HepG2 (cell line): ENCODE results near the gene FAM120B. TPM values are rescaled to one million over a fixed set of nuclear protein-coding genes. Genes with fewer than 3 reads are reported as not detected.

Source experiments
- ATAC-seq: fragments of 200-7000 bp; cut with Tn5 transposase; 3 replicates; pipeline ENCODE4 v1.9.1; 2020; ENCODE audit warnings: mild to moderate bottlenecking, moderate library complexity
- BruUV-seq: library from RNA; stranded (reverse); fragments of 400-500 nt; replicated peaks from 2 replicates; lab custom pipeline; 2021; lab: Mats Ljungman, UMichigan
- CTCF ChIA-PET: fragments of 300-600 bp; formaldehyde crosslinking; extraction: SDS; loops from one replicate; lab custom pipeline; 2021; ENCODE audit warnings: low total read pairs, inconsistent platforms, low intra/inter-chr PET ratio; lab: Yijun Ruan, JAX
- POLR2A ChIA-PET: fragments of 350-600 bp; sonication (Branson Sonifier 250); formaldehyde crosslinking; loops from one replicate; lab custom pipeline; 2020; ENCODE audit warnings: antibody characterized with exemption, inconsistent platforms; lab: Yijun Ruan, JAX
- DNase-seq: peaks from one replicate; pipeline ENCODE4 v3.0.0-alpha.2; 2015; ENCODE audit warnings: low spot score
- FAIRE-seq: peaks from 3 replicates; lab custom pipeline; 2011; peaks lifted over from hg19 to GRCh38; lab: Jason Lieb, UNC
- H2AFZ ChIP-seq: one replicate; pipeline ENCODE4 v1.6.1; 2011; ENCODE audit warnings: low read length, inconsistent platforms
- H3K27ac ChIP-seq: fragments of 300-600 bp; 3 replicates; pipeline ENCODE4 v1.8.0; 2011; ENCODE audit warnings: mixed run types, mild to moderate bottlenecking, mixed read lengths, low read length, inconsistent platforms; ENCODE audit not compliant: insufficient read depth; ENCODE audit errors: extremely low read length
- H3K27me3 ChIP-seq, 2 experiments: fragments of 200-600 bp in 1 of 2; 2 replicates in 1 of 2; 3 replicates in 1 of 2; pipeline versions ENCODE4 v1.6.0 to v1.8.0; 2011; ENCODE audit warnings: low read length in 2 of 2, mild to moderate bottlenecking in 2 of 2, moderate library complexity in 2 of 2, inconsistent platforms in 1 of 2; ENCODE audit not compliant: insufficient read depth in 2 of 2, control insufficient read depth in 1 of 2
- H3K36me3 ChIP-seq, 2 experiments: fragments of 200-600 bp in 1 of 2; replicated peaks in 1 of 2; 2 replicates in 1 of 2; 3 replicates in 1 of 2; pipeline versions ENCODE4 v1.5.1 to v1.8.0; 2011; ENCODE audit warnings: low read length in 2 of 2, inconsistent platforms in 1 of 2; ENCODE audit not compliant: insufficient read depth in 2 of 2, control insufficient read depth in 1 of 2
- H3K4me1 ChIP-seq: 2 replicates; pipeline ENCODE4 v1.5.1; 2012; ENCODE audit warnings: low read length, inconsistent platforms; ENCODE audit not compliant: insufficient read depth
- H3K4me2 ChIP-seq: 2 replicates; pipeline ENCODE4 v1.6.0; 2011; ENCODE audit warnings: low read depth, low read length, inconsistent platforms
- H3K4me3 ChIP-seq, 3 experiments: fragments of 200-600 bp in 1 of 3; sonication (generic), shearing (Covaris generic) in 1 of 3; replicated peaks in 1 of 3; 2 replicates each; pipeline ENCODE4 v1.5.1; 2011 to 2016; ENCODE audit warnings: low read length in 3 of 3, inconsistent platforms in 2 of 3, low read depth in 2 of 3, mild to moderate bottlenecking in 2 of 3, control low read depth in 1 of 3, mixed read lengths in 1 of 3; ENCODE audit not compliant: insufficient read depth in 1 of 3
- H3K79me2 ChIP-seq: one replicate; pipeline ENCODE4 v1.6.1; 2011; ENCODE audit warnings: low read length, inconsistent platforms; ENCODE audit not compliant: insufficient read depth
- H3K9ac ChIP-seq: 2 replicates; pipeline ENCODE4 v1.6.0; 2011; ENCODE audit warnings: mild to moderate bottlenecking, low read depth, low read length, inconsistent platforms; ENCODE audit not compliant: insufficient read depth
- H3K9me3 ChIP-seq: 2 replicates; pipeline ENCODE4 v1.5.1; 2012; ENCODE audit warnings: mild to moderate bottlenecking, low read length
- H4K20me1 ChIP-seq: 2 replicates; pipeline ENCODE4 v1.6.0; 2011; ENCODE audit warnings: inconsistent platforms, mild to moderate bottlenecking, low read length, moderate library complexity; ENCODE audit not compliant: insufficient read depth
- MAFG ChIP-seq: sonication (generic); formaldehyde crosslinking; IDR thresholded peaks from 2 replicates; pipeline ENCODE4 v1.5.1; 2020; ENCODE audit warnings: mild to moderate bottlenecking, missing genetic modification reagents
- NBN ChIP-seq: fragments of 450-650 bp; conservative IDR thresholded peaks from 2 replicates; pipeline ENCODE4 v1.6.1; 2017
- TMF1 ChIP-seq: sonication (generic); formaldehyde crosslinking; IDR thresholded peaks from 2 replicates; pipeline ENCODE4 v1.8.1; 2022; ENCODE audit warnings: low read depth, missing genetic modification reagents
- XRCC5 ChIP-seq: fragments of 200-400 bp; formaldehyde crosslinking; optimal IDR thresholded peaks from 2 replicates; pipeline ENCODE3; 2017; ENCODE audit warnings: mild to moderate bottlenecking, low read length
- ZNF10 ChIP-seq: sonication (generic); formaldehyde crosslinking; IDR thresholded peaks from 2 replicates; pipeline ENCODE4 v1.4.0; 2020; ENCODE audit warnings: mild to moderate bottlenecking, low read depth, missing genetic modification reagents, borderline replicate concordance
- ZNF263 ChIP-seq: sonication (generic); formaldehyde crosslinking; IDR thresholded peaks from 2 replicates; pipeline ENCODE4 v1.4.0; 2020; ENCODE audit warnings: missing genetic modification reagents
- ZNF350 ChIP-seq: sonication (generic); formaldehyde crosslinking; IDR thresholded peaks from 2 replicates; pipeline ENCODE4 v1.4.0; 2020; ENCODE audit warnings: mild to moderate bottlenecking, low read depth, missing genetic modification reagents, borderline replicate concordance
- ZNF569 ChIP-seq: sonication (generic); formaldehyde crosslinking; IDR thresholded peaks from 2 replicates; pipeline ENCODE4 v1.5.0; 2020; ENCODE audit warnings: mild to moderate bottlenecking, missing genetic modification reagents, moderate library complexity, borderline replicate concordance
- ZNF670 ChIP-seq: sonication (generic); formaldehyde crosslinking; IDR thresholded peaks from 2 replicates; pipeline ENCODE4 v1.8.0; 2022; ENCODE audit warnings: mild to moderate bottlenecking, missing genetic modification reagents, borderline replicate concordance
- ZNF678 ChIP-seq: sonication (generic); formaldehyde crosslinking; IDR thresholded peaks from 2 replicates; pipeline ENCODE4 v1.4.0; 2020; ENCODE audit warnings: mild to moderate bottlenecking, missing genetic modification reagents
- WGBS: methylation state at CpG from one replicate; pipeline ENCODE4 v1.1.6; 2017; ENCODE audit warnings: low lambda C conversion rate; 5-methylcytosine and 5-hydroxymethylcytosine counted together
- in situ Hi-C: cut with HindIII; loops from 2 replicates; pipeline ENCODE4 v1.10.0; 2017; ENCODE audit warnings: low pct_unique_long_range_greater_than_20kb; ENCODE audit not compliant: extremely low pct_ligation_motif_present
- intact Hi-C: fragments of 100-400 bp; cut with micrococcal nuclease; formaldehyde crosslinking; loops from one replicate; pipeline ENCODE4 v1.10.0; 2022; ENCODE audit not compliant: unreplicated experiment
- polyA plus RNA-seq, 8 experiments: library from polyadenylated mRNA; depleted of rRNA in 3 of 8; stranded (reverse) in 7 of 8; unstranded in 1 of 8; fragments of >200 nt; fragmentation: Illumina TruSeq in 4 of 8; extraction: Trizol in 4 of 8; gene quantifications; 2 replicates each; pipeline versions ENCODE4 v1.2.1 to v1.2.3, GENCODE V29; 2011 to 2016; ENCODE audit warnings: low read depth in 4 of 8, missing spikeins in 1 of 8, mixed read lengths in 1 of 8; ENCODE audit not compliant: insufficient read depth in 1 of 8
- total RNA-seq, 5 experiments: library from RNA; depleted of rRNA; stranded (reverse); fragments of >200 nt; fragmentation: Illumina TruSeq; extraction: Trizol; gene quantifications; 2 replicates each; pipeline ENCODE4 v1.2.3, GENCODE V29; 2016; ENCODE audit warnings: low read depth in 1 of 5
- TF ChIP-seq, protein P1 (sequence below): sonication (generic); formaldehyde crosslinking; IDR thresholded peaks from 2 replicates; pipeline ENCODE4 v1.8.1; 2023; ENCODE audit warnings: mild to moderate bottlenecking, missing genetic modification reagents
- TF ChIP-seq, protein P2 (sequence below): sonication (generic); formaldehyde crosslinking; IDR thresholded peaks from 2 replicates; pipeline ENCODE4 v1.4.0; 2020; ENCODE audit warnings: missing genetic modification reagents

Gene FAM120B
- total and polyA plus RNA-seq, 2 of the 13 experiments (the other 11 are each of a cell fraction or from before 2014, with no cell fraction given): 9.2 to 10.7 TPM

DNA sequence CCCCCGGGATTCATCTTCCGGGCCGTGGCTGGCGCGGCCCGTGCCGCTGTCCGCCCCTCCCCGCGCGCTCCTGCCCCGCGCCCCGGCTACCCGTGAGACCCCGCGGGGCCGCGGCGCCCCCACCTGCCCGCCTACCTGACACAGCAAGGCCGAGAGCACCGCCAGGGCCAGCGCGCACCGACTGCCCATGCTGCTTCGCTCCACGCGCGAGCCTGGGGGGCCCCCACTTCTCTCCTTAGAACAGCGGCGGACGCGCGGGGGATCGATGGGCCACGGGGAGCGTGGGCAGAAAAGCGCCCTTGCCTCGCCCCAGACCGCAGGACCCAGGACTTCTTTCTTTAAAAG is 16.6 kb upstream of the FAM120B start:
- in situ Hi-C loops (no loop called here), intact Hi-C loops (no loop called here)
- no peaks in the 10 kb centered on the region for H3K9me3 ChIP-seq
- peaks cover 25% of the 10 kb centered on the region for H3K4me1 ChIP-seq
- BruUV-seq: no TSS peak
- DNase-seq: no peak
- H3K4me2 ChIP-seq: peak overlapping the region; percentile 68
- H3K27ac ChIP-seq: no peak overlapping the region
- TF ChIP-seq MAFG (CRISPR knock-in tag) (no peak), ZNF569 (CRISPR knock-in tag) (no peak), ZNF678 (no peak), TMF1 (CRISPR knock-in tag) (no peak)
- H3K27me3 ChIP-seq: peaks cover 45 to 97% of the 10 kb centered on the region in 2 experiments
- ATAC-seq: no peak; the same call in 2 of the 3 replicates
- WGBS: 4% methylated on average over 32 of the region's 41 CpGs
- peak overlapping the region; percentile 46 to 63 (median 55); a peak in 4 of 6 replicates for H3K4me3 ChIP-seq
- ChIA-PET POLR2A (no interaction called here), CTCF (no interaction called here)
- peaks cover 1% of the 10 kb centered on the region; the same call in 1 of the 2 replicates for H4K20me1 ChIP-seq
- H3K79me2 ChIP-seq: no peaks in the 10 kb centered on the region
- no peak for FAIRE-seq
- no peaks in the 10 kb centered on the region for H3K36me3 ChIP-seq
- H2AFZ ChIP-seq: no peak overlapping the region
- no peak overlapping the region for H3K9ac ChIP-seq

DNA sequence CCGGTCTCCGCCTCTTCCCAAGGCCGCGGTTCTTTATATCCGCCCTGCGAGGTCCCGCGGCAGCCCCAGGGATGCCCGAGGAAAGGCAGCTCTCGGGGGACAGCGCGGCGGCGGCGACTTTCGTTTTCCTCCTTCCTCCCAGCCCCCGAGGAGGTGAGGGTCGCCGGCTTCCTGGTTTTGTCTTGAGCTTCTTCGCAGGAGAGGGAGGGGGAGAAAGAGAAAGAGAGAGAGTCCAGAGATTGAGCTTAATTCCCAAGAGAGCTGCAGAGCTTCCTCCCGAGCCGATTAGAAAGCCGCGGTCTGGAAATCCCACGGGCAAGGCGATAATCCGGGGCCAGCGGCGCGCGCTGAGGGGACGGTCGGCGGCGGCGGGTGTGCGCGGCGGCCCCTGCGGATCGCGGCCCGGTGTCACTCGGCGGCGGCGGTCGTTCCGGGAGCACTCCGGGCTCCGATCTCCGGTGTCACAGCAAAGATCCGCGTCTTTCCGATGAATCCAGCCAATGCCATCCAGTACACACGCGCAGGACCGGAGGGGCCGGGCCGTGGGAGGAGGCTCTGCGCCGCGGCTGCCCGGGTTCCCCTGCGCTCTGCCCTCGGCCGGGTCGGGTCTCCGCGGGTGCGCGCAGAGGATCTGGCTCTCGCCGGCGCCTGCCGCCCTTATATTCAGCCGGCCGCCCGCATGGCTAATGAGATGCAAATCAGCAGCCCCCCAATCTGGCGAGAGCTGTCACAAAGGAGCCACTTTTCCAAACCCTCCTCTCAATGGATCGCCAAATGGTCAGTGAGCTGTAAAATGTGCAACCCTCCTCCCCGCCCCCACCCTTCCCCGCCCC is 16.0 kb upstream of the FAM120B start, which contains the start of gene DLL1:
TSS of gene DLL1 (minus strand) at position 783 of the 833 bp plus-strand sequence. CDS start 939 bp downstream, outside the sequence.
- CTCF ChIA-PET: no interaction called here
- TF ChIP-seq ZNF350 (CRISPR knock-in tag): no peak
- TF ChIP-seq NBN: no peak
- peak; percentile 15 for TF ChIP-seq XRCC5
- no peak for TF ChIP-seq ZNF670
- TF ChIP-seq ZNF263 (CRISPR knock-in tag): peak; percentile 93
- TF ChIP-seq, protein P1, sequence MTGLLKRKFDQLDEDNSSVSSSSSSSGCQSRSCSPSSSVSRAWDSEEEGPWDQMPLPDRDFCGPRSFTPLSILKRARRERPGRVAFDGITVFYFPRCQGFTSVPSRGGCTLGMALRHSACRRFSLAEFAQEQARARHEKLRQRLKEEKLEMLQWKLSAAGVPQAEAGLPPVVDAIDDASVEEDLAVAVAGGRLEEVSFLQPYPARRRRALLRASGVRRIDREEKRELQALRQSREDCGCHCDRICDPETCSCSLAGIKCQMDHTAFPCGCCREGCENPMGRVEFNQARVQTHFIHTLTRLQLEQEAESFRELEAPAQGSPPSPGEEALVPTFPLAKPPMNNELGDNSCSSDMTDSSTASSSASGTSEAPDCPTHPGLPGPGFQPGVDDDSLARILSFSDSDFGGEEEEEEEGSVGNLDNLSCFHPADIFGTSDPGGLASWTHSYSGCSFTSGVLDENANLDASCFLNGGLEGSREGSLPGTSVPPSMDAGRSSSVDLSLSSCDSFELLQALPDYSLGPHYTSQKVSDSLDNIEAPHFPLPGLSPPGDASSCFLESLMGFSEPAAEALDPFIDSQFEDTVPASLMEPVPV: no peak
- TF ChIP-seq, protein P2, sequence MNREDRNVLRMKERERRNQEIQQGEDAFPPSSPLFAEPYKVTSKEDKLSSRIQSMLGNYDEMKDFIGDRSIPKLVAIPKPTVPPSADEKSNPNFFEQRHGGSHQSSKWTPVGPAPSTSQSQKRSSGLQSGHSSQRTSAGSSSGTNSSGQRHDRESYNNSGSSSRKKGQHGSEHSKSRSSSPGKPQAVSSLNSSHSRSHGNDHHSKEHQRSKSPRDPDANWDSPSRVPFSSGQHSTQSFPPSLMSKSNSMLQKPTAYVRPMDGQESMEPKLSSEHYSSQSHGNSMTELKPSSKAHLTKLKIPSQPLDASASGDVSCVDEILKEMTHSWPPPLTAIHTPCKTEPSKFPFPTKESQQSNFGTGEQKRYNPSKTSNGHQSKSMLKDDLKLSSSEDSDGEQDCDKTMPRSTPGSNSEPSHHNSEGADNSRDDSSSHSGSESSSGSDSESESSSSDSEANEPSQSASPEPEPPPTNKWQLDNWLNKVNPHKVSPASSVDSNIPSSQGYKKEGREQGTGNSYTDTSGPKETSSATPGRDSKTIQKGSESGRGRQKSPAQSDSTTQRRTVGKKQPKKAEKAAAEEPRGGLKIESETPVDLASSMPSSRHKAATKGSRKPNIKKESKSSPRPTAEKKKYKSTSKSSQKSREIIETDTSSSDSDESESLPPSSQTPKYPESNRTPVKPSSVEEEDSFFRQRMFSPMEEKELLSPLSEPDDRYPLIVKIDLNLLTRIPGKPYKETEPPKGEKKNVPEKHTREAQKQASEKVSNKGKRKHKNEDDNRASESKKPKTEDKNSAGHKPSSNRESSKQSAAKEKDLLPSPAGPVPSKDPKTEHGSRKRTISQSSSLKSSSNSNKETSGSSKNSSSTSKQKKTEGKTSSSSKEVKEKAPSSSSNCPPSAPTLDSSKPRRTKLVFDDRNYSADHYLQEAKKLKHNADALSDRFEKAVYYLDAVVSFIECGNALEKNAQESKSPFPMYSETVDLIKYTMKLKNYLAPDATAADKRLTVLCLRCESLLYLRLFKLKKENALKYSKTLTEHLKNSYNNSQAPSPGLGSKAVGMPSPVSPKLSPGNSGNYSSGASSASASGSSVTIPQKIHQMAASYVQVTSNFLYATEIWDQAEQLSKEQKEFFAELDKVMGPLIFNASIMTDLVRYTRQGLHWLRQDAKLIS (CRISPR knock-in tag): no peak
- no peak for TF ChIP-seq ZNF10 (CRISPR knock-in tag)

More for the DNA sequence above, 16.0 kb upstream of the FAM120B start, which contains the start of gene DLL1:
- Histone ChIP-seq H4K20me1 (peaks cover 4% of the 10 kb centered on the region; the same call in 1 of the 2 replicates), H3K79me2 (no peaks in the 10 kb centered on the region), H3K4me2 (peak within 1 kb of the TSS; percentile 68), H3K27ac (no peak within 1 kb of the TSS), H2AFZ (no peak within 1 kb of the TSS), H3K27me3 (peaks cover 47 to 97% of the 10 kb centered on the region in 2 experiments), H3K4me3 (peak within 1 kb of the TSS; percentile 46 to 63 (median 55); a peak in 4 of 6 replicates), H3K9ac (no peak within 1 kb of the TSS), H3K4me1 (peaks cover 31% of the 10 kb centered on the region), H3K9me3 (no peaks in the 10 kb centered on the region), H3K36me3 (no peaks in the 10 kb centered on the region)
- FAIRE-seq (no peak), ATAC-seq (peak; percentile 7; the same call in 2 of the 3 replicates), DNase-seq (no peak)
- no TSS peak for BruUV-seq
- in situ Hi-C loops (no loop called here), intact Hi-C loops (no loop called here)
- POLR2A ChIA-PET: no interaction called here
- WGBS: 4% methylated on average over 60 of the region's 83 CpGs
